SU-DHL-6 (cell line): ENCODE measurements around the gene SSR4.

Experiments
- H2AFZ ChIP-seq: fragments of 200-600 bp; sonication (generic); 2 replicates; pipeline ENCODE4 v1.6.1; 2014; ENCODE audit warnings: low read depth, mild to moderate bottlenecking, moderate library complexity, mixed read lengths, antibody characterized with exemption, low read length; ENCODE audit not compliant: severe bottlenecking
- H3F3A ChIP-seq: fragments of 200-600 bp; shearing (Covaris generic); 2 replicates; pipeline ENCODE4 v1.6.0; 2016; ENCODE audit warnings: antibody characterized with exemption, mild to moderate bottlenecking; ENCODE audit not compliant: insufficient read depth
- H3K27ac ChIP-seq: fragments of 200-600 bp; sonication (generic); 2 replicates; pipeline ENCODE4 v1.5.1; 2016; ENCODE audit warnings: low read depth, mild to moderate bottlenecking, low read length, moderate library complexity, mixed read lengths
- H3K27me3 ChIP-seq: fragments of 200-600 bp; sonication (generic), shearing (Covaris generic); 2 replicates; pipeline ENCODE4 v1.6.0; 2014; ENCODE audit warnings: mild to moderate bottlenecking, low read length
- H3K36me3 ChIP-seq: fragments of 200-600 bp; sonication (generic); 2 replicates; pipeline ENCODE4 v1.6.1; 2014; ENCODE audit warnings: mild to moderate bottlenecking, low read length, mixed read lengths
- H3K4me2 ChIP-seq: fragments of 300-600, 200-600 bp; shearing (Covaris generic), sonication (generic); 2 replicates; pipeline ENCODE4 v1.6.0; 2014; ENCODE audit warnings: low read length, low read depth, mild to moderate bottlenecking; ENCODE audit not compliant: poor library complexity, severe bottlenecking
- H3K4me3 ChIP-seq: fragments of 200-600 bp; sonication (generic); 2 replicates; pipeline ENCODE4 v1.5.1; 2014; ENCODE audit warnings: antibody characterized with exemption, low read length, mild to moderate bottlenecking, mixed read lengths; ENCODE audit not compliant: insufficient read depth, poor library complexity, severe bottlenecking
- H3K79me2 ChIP-seq: fragments of 200-600 bp; sonication (generic); 2 replicates; pipeline ENCODE4 v1.6.1; 2014; ENCODE audit warnings: mild to moderate bottlenecking, low read length, moderate library complexity; ENCODE audit not compliant: insufficient read depth
- H3K9ac ChIP-seq: fragments of 200-600 bp; sonication (generic); 2 replicates; pipeline ENCODE4 v1.7.0; 2014; ENCODE audit warnings: mild to moderate bottlenecking, low read length
- H3K9me2 ChIP-seq: fragments of 200-600 bp; sonication (generic); replicated peaks from 2 replicates; pipeline ENCODE4 v1.6.1; 2014; ENCODE audit warnings: low read length; ENCODE audit not compliant: insufficient read depth
- H3K9me3 ChIP-seq: fragments of 200-600 bp; sonication (generic); 2 replicates; pipeline ENCODE4 v1.6.1; 2014; ENCODE audit warnings: low read length, mixed read lengths; ENCODE audit not compliant: insufficient read depth
- H4K20me1 ChIP-seq: fragments of 200-600 bp; sonication (generic); 2 replicates; pipeline ENCODE4 v1.6.1; 2014; ENCODE audit warnings: low read depth, mild to moderate bottlenecking, antibody characterized with exemption, low read length, moderate library complexity, mixed read lengths
- EZH2phosphoT487 ChIP-seq: fragments of 200-600 bp; sonication (generic), shearing (Covaris generic); conservative IDR thresholded peaks from 2 replicates; pipeline ENCODE4 v1.6.1; 2018; ENCODE audit warnings: mild to moderate bottlenecking, antibody characterized with exemption, low read length, moderate library complexity, mixed read lengths
- TF ChIP-seq, protein P1 (sequence below): fragments of 200-600 bp; sonication (generic); IDR thresholded peaks from one replicate; pipeline ENCODE4 v1.5.1; 2017; ENCODE audit warnings: antibody characterized with exemption, mild to moderate bottlenecking, low read length, moderate library complexity; ENCODE audit not compliant: insufficient read depth, poor library complexity, severe bottlenecking

SSR4 gene

DNA sequence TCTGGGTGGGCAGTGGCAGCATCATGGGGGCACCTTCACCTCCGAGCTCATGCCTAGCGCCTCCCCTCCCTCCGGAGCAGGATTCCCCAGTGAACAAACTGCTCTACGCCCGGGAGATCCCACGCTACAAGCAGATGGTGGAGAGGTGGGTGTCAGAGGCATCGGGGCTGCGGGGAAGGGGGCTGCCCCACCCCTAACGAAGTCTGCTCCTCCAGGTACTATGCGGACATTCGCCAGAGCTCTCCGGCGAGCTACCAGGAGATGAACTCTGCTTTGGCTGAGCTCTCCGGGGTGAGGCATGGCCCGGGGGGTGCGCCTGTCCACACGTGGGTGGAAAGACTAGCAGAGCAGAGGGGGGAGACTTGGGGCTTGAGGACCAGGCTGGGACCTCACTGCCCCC lies 16.3 kb upstream of the SSR4 start:
- H3K79me2 ChIP-seq: no peaks in the 10 kb centered on the region
- no peak overlapping the region for H3K4me3 ChIP-seq
- no peaks in the 10 kb centered on the region; the same call in 1 of the 2 replicates for H4K20me1 ChIP-seq
- no peak overlapping the region for H3K9ac ChIP-seq
- H2AFZ ChIP-seq: no peak overlapping the region
- H3K36me3 ChIP-seq: no peaks in the 10 kb centered on the region
- H3K9me3 ChIP-seq: no peaks in the 10 kb centered on the region
- H3K9me2 ChIP-seq: no peaks in the 10 kb centered on the region
- no peak overlapping the region for H3K4me2 ChIP-seq
- H3K27me3 ChIP-seq: no peaks in the 10 kb centered on the region
- no peak overlapping the region for H3K27ac ChIP-seq
- TF ChIP-seq, protein P1, sequence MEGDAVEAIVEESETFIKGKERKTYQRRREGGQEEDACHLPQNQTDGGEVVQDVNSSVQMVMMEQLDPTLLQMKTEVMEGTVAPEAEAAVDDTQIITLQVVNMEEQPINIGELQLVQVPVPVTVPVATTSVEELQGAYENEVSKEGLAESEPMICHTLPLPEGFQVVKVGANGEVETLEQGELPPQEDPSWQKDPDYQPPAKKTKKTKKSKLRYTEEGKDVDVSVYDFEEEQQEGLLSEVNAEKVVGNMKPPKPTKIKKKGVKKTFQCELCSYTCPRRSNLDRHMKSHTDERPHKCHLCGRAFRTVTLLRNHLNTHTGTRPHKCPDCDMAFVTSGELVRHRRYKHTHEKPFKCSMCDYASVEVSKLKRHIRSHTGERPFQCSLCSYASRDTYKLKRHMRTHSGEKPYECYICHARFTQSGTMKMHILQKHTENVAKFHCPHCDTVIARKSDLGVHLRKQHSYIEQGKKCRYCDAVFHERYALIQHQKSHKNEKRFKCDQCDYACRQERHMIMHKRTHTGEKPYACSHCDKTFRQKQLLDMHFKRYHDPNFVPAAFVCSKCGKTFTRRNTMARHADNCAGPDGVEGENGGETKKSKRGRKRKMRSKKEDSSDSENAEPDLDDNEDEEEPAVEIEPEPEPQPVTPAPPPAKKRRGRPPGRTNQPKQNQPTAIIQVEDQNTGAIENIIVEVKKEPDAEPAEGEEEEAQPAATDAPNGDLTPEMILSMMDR: no peak
- no peak for TF ChIP-seq EZH2phosphoT487
- no peaks in the 10 kb centered on the region for H3F3A ChIP-seq

DNA sequence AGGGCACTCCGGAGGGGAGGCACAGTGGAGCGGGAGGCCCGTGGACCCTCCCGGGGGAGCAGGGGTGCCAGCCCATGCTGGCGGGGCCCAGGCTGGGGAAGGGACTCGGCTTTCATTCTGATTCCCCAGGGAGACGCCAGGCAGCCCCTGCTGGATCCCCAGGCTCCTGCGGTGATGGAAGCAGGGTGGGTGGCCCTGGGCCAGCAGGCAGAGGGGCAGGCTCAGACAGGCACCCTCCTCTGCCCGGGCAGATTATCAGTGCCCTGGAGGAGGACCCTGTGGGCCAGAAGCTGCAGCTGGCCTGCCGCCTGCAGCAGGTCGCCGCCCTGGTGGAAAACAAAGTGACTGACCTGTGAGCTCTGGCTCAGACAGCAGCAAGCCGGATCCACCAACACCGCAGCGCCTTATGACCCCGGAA lies 15.8 kb upstream of the SSR4 start:
- Histone ChIP-seq H3K4me3 (no peak overlapping the region), H3K9ac (no peak overlapping the region), H3K9me2 (no peaks in the 10 kb centered on the region), H2AFZ (no peak overlapping the region), H3K27ac (no peak overlapping the region), H3K4me2 (no peak overlapping the region), H4K20me1 (no peaks in the 10 kb centered on the region; the same call in 1 of the 2 replicates), H3K9me3 (no peaks in the 10 kb centered on the region), H3F3A (no peaks in the 10 kb centered on the region), H3K36me3 (no peaks in the 10 kb centered on the region), H3K79me2 (no peaks in the 10 kb centered on the region), H3K27me3 (no peaks in the 10 kb centered on the region)
- no peak for TF ChIP-seq EZH2phosphoT487
- TF ChIP-seq, protein P1: no peak

DNA sequence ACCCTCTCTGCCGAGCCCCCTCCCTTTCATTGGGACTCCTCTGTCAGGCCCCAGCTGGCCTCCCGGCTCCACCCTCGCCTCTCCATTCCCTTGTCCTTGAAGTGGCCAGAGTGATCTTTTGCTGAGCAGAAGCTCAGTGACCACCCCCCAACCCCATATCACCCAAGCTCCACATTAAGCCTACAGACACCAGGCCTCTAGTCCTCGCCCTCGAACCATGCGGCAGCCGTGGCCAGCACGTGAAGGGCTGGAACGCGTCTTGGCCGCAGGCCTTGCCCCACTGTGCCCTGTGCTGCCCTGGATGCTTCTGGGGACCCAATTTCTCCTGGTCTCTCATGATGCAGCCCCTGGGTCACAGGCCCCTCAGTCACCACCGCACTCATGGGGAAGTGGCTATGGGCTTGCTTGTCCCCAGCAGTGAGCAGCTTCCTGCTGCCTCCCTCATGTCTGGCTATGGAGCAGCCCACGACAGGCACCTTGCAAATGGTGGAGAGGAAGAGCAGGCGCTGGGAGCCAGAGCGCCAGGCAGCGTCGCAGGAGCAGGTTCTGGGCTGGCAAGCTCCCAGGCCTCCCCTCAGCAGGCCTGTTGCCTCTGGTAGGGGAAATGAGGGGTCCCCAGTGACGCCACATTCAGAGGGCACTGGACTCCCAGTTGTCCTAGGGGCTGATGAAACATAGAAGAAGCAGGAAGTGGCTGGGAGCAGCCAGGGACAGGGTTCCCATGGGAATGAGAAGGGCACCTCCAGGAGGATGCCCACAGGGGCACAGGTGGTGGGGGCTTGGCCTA lies 14.4 kb upstream of the SSR4 start:
- no peaks in the 10 kb centered on the region for H3K36me3 ChIP-seq
- H3K27ac ChIP-seq: no peak overlapping the region
- H3K9me2 ChIP-seq: no peaks in the 10 kb centered on the region
- H4K20me1 ChIP-seq: no peaks in the 10 kb centered on the region; the same call in 1 of the 2 replicates
- H3K79me2 ChIP-seq: no peaks in the 10 kb centered on the region
- TF ChIP-seq, protein P1: no peak
- no peak for TF ChIP-seq EZH2phosphoT487
- H3F3A ChIP-seq: no peaks in the 10 kb centered on the region
- no peaks in the 10 kb centered on the region for H3K27me3 ChIP-seq
- H3K9me3 ChIP-seq: no peaks in the 10 kb centered on the region
- H3K9ac ChIP-seq: no peak overlapping the region
- H3K4me3 ChIP-seq: no peak overlapping the region
- H2AFZ ChIP-seq: no peak overlapping the region
- no peak overlapping the region for H3K4me2 ChIP-seq
